GM21717 (cell line): ENCODE data around the gene NUP107.

Experiments
- ATAC-seq: cut with Tn5 transposase; IDR thresholded peaks from one replicate; pipeline ENCODE4 v1.9.1; 2021; ENCODE audit warnings: mild to moderate bottlenecking, moderate library complexity; ENCODE audit not compliant: unreplicated experiment

The NUP107 gene

DNA sequence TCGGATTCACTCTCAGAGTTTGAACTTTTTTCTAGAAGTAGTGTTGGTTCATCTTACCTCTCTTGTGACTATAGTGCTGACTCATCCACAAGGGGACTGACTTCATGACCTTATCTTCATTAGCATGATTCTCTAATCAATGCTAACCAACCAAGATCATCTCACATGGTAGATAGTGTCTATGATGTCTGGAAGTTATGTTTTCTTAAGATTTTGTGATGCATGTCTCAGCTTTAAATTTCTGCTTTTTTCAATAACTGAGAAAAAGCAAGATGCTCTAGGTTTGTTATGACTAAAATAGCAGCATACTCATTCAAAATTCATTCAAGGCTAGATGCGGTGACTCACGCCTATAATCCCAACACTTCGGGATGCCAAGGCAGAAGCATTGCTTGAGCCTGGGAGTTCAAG lies 46.9 kb downstream of the NUP107 start:
- no peak for ATAC-seq

DNA sequence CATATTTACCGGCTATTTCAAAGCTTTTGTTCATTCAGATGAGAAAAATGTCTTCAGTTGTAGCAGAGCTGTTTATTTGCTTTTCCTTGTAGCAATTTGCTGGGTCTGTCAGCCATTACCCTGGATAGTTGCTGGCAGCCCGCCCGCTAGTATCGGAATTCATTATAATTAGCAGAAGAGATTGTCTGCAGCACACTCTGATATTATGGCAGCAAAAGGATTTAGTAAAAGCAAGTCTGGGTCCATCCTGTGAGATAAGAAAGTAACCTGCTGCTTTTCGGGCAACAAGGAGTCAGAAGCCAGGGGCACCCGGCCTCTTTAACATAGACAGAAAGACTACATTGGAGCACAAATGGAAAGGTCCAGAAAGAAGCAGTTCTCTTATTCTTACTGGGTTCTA lies 53.1 kb downstream of the NUP107 start:
- ATAC-seq = no peak

DNA sequence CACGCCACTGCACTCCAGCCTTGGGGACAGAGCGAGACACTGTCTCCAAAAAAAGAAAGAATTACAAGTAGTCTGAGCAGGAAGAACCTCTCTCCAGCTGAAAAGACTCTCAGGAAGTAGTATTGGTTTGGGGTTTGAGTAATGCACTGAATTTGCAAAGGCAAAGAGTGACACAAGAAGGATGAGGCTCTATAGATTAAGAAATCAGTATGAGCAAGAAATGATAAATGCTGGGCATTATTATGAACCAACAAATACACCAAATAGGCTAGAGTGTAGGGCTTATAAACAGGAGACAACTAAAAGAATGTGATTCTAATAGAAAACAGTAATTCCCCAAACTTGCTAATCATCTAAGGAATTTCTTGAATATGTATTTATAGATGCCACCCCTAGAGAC lies 56.6 kb downstream of the NUP107 start:
- ATAC-seq = no peak

DNA sequence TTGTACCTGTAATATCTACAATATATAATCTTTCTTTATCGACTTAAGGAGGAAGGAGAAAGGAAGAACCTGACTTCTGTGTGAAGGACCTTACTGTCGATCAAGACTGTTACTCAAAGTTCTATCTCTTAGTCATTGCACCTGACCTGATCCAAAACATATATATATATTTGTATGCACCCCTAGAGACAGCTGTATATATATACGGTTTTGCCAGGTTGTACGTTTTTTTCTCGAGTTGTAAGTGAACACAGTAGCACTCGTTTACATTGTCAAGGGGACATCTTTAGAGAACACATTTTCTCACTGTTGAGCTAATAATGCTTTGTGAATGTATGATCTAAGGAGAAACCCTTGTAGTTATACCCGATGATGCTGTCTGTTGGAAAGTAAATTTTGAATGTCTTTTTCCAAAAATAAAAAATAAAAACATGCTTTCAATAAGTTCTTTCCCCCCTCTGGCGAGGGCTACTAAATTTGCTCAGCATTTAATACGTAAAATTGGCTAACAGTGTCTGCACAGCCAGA lies 58.7 kb downstream of the NUP107 start:
- no peak for ATAC-seq

DNA sequence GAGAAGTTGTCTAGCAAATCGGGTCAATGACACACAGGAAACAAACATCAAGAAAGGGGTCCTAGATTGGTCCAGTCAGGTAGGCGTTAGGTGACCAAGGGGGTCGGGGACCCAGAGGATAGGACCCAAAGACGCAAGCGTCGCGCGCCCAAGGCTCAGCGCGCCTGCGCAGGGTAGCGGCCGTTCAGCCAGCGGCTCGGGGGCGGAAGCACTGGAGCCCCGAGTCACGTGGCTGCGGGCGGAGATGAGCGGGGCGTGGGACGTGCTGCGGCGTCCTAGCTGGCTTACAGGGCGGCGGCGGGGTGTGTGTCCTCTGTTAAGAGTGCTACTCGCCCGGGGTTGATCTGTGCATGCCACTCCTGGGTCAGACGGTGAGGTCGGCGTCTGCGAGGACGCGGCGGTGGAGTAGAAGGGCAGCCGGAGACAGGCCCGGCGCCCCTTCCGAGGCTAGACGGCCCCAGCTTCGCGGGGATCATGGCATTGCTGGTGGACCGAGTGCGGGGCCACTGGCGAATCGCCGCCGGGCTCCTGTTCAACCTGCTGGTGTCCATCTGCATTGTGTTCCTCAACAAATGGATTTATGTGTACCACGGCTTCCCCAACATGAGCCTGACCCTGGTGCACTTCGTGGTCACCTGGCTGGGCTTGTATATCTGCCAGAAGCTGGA lies 59.3 kb downstream of the NUP107 start, which contains the start of gene SLC35E3:
Gene SLC35E3 (plus strand): TSS at position 273 of the 668 bp plus-strand sequence. CDS start 202 bp downstream, at position 475.
- ATAC-seq = peak; percentile 97

DNA sequence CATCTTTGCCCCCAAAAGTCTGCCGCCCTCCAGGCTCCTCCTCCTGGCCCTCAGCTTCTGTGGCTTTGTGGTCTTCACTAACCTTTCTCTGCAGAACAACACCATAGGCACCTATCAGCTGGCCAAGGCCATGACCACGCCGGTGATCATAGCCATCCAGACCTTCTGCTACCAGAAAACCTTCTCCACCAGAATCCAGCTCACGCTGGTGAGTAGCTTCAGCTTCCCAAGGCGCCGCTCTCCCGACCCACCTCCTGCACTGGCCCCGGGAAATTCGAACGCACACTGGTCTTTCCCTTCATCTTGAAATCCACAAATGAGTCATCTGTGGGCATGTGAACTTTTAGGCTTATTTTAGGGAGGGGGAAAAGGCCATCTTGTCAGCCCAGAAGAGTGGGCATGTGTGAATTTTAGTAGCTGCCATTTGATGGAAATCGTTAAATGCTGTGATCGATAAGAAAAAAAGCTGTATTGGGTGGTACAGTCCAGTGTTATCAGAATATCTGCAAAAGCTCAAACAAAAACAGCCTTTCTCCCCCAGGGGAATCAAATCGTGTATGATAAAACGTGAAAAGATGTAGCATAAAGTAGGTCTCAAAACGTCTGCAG lies 59.9 kb downstream of the NUP107 start:
- ATAC-seq = peak; percentile 42

DNA sequence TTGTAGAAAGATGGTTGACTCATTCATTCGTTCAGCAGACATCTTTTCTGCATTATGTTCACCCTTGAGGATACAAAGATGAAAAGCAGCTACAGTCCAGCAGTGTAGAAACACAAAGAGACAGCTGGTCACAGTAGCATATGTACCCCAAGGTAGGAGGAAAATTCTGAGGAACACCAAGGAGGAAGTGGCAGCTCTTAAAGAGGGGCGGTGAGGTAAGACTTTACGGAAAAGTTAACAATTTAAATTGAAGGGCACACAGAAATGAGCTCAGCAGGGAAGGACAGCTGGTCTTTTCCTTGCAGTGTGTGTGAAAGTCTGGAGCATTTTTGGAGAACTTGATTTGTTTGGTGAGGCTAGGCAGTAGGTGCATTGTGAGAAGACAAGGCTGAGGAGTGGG lies 62.7 kb downstream of the NUP107 start:
- no peak for ATAC-seq

DNA sequence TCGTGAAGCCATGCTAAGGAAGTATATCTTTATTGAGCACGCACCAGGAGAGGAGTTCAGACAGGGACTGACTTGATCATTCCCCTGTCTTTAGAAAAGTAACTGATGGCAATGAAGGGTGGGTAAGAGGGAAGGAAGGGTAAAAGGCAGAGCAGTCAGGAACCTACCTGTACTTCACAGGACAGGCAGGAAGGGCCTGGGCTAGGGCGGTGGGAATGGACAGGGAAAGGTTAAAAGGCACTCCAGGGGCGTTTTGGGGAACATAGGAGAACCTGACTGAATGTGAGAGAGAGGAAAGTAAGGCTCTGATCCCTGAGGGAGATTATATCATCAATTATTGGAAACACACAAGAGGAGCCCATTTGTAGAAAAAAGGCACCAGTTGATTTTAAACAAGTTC lies 63.1 kb downstream of the NUP107 start:
- no peak for ATAC-seq

DNA sequence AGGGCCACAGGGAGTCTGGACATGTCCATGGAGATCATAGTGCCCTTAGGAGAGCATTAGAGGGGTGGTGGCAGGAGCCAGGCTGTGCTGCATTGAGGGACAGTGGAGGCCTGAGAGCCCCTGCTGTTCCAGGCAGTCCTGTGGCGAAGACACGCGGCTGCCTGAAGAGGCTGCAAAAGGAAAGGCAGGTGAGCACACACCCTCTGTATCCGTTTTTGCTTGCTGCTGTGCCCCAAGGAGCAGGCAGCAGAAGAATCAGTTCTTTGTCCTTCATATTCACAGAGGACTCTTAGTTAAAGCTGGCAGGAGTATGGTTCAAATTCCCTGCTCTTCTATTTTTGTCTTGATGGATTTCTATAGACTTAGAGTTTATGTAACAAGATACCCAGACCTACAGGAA lies 63.7 kb downstream of the NUP107 start:
- ATAC-seq = no peak

DNA sequence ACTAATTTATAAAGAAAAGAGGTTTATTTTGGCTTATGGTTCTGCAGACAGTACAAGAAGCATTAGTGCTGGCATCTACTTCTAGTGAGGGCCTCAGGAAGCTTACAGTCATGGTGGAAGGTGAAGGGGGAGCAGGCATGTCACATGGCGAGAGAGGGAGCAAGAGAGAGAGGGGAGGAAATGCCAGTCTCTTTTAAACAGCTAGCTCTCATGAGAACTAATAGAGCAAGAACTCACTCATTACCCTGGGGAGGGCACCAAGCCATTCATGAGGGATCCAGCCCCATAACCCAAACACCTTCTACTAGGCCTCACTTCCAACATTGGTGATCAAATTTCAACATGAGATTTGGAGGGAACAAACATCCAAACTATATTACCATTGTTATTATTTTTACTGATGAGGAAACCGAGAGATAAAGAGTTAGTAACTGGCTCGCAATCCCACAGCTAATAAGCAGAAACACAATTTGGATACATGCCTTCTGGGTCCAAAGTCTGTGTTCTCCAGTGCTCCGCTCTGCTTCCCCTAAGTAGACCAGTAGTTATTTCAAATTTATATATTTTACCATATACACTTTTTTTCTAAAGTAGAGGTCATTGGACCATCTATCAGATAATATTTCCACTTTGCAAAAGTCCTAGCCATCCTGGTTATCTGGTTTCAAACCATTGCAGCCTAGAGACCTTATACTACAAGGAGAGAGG lies 68.9 kb downstream of the NUP107 start:
- ATAC-seq = no peak

DNA sequence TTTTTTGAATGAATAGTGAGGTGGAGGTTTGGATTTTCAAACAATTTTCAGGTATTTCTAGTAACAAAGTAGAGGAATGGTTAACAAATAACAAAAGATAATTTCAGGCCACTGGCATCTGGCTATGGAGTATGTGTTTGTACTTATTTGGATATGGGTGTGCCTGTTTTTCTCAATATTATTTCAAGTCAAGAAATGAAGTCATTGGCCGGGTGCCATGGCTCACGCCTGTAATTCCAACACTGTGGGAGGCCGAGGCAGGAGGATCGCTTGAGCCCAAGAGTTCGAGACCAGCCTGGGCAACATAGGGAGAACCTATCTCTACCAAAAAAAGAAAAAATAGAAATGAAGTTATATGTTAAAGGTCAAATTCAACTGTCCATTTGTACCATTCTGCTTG lies 73.1 kb downstream of the NUP107 start:
- no peak for ATAC-seq

DNA sequence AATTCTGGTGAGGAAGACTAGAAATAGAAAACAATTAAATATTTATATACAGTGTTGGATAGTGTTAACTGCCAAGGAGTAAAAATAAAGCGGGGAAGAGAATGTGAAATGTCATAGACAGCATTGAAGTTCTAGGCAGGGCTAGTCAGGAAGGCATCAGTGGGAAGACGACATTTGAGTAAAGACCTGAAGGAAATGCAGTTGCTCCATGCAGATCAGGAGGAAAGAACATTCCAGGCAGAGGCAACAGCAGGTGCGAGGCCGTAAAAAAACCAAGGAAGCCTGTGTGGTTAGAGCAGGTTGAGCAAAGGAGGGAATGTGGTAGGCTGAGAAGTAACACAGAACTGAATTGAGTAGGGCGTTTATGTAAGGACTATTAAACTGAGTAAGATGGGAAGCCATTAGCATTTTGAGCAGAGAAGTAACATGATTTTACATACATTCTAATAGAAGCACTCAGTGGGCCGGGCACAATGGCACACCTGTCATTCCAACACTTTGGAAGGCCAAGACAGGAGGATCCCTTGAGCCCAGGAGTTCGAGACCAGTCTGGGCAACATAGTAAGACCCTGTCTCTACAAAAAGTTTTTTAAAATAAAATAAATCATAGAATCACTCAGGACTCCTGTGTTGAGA lies 74.1 kb downstream of the NUP107 start:
- ATAC-seq = no peak

DNA sequence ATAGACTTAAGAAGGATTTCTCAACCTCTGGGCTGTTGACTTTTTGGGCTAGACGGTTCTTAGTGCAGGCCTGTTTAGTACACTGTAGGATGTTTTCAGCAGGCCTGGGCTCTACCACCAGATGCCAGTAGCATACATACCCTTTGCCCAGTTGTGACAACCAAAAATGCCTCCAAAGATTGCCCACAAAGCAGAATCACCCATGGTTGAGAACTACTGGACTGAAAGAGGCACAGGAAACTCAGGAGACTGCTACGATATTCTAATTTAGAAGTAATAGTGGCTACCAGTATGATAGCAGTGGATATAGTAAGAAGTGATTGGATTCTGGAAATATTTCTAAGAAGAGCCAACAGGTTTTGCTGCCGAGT lies 74.6 kb downstream of the NUP107 start:
- ATAC-seq = no peak

DNA sequence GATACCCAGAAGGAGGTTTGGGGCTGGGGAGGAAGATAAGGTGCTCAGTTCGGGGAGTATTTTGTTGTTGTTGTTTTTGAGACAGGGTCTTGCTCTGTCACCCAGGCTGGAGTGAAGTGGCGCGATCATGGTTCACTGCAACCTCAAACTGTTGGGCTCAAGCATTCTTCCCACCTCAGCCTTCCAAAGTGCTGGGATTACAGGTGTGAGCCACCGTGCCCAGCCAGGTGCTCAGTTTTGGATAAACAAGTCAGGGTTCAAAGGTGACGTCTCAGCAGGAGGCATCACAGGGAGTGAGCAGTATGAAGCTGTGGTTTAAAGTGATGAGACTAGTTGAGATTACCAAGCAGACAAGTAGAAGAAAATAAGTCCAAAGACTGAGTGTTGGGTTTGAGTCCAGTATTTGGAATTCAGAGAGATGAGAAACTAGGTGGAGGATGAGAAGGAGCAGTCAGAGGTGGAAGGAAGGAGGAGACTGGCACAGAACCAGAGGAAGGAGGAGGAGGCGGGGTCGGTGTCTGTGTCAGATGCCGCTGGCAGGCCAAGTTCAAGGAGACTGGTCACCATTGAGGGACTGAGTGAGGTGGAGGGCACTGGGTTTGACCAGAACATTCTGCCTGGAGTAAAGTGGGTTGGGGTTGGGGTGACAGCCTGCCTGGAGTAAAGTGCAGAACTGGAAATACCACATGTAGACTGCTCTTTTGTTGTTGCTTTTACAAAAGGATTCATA lies 75.3 kb downstream of the NUP107 start:
- ATAC-seq = no peak

DNA sequence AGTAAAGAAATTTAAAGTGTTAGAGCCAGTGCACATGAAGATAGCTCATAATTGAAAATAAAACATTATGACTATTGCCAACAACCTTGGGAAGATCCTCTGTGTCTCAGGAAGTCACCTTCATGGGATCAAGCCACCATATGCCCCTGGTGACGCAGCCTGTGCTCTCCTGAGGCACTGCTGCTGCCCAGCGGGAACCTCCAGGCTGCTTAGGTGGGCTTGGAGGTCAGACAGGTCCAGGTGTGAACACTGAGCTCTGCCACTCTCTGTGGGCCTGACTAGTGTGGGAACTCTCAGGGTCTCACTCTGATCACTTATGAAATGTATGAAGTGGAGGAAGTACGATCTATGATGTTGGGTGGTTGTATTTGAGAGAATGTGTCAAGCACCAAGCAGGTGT lies 75.9 kb downstream of the NUP107 start:
- no peak for ATAC-seq

DNA sequence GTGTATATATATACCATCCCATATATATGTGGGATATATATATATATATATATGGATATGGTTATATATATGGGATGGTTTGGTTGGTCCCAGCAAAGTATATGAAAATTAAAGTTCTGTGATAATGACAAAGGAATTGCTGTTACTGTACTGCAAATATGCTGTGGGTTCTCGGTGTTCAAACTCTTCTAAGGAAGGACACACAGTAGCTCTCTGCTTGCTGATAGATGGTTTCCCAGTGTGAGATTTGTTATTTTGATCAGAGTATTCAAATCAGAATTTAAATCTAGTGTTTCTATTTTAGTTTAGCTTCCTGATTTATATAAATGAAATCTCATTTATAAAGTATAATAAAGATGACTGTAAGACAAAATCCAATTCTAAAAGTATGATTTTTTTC lies 78.9 kb downstream of the NUP107 start:
- no peak for ATAC-seq

DNA sequence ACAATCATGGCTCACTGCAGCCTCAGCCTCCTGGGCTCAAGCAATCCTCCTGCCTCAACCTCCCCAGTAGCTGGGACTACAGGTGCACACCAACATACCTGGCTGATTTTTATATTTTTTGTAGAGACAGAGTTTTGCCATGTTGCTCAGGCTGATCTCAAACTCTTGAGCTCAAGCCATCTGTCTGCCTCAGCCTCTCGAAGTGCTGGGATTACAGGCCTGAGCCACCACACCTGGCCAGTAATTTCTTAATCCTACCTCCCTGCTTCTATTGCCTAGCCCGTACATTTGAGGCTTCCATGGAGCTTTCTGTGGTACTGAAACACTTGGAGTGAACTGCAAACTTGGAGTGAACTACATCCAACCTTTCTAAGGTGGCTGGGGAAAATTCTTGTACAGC lies 79.9 kb downstream of the NUP107 start:
- ATAC-seq = no peak

DNA sequence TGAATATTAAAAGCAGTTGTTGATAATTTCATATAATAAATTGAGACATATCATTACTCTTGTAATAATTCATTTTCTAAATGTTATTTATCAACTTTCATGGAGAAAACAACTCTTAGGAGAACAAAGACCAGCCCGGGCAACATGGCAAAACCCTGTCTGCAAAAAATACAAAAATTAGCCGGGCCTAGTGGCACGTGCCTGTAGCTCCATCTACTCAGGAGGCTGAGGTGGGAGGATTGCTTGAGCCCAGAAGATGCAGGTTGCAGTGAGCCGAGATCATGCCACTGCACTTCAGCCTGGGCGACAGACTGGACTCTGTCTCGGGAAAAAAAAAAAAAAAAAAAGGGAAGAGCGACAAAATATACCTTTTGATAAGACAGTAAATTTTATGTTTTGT lies 80.4 kb downstream of the NUP107 start:
- ATAC-seq = no peak

DNA sequence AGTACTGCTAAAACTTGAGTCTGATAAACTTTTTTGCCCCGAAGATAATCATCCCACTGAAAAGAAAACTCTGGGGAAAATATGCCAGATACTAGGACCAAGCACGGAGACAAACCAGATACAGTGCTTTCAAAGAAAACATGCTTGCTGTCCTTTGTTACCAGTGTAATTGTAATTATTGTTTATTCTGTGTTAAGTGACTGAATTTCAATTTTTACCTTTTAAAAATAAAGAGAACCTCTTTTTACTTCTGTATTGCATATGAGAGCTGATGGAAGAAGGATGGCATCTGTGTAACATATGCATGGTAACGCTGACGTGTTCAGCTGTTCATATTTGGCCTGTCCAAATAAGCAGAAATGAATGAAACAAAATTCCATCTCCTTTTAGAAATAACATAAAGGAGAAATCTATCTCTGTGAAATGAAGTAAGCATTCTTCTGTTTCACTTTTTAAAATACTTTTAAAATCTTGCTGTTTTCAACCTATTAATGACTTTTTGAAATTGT lies 81.7 kb downstream of the NUP107 start:
- ATAC-seq = no peak

DNA sequence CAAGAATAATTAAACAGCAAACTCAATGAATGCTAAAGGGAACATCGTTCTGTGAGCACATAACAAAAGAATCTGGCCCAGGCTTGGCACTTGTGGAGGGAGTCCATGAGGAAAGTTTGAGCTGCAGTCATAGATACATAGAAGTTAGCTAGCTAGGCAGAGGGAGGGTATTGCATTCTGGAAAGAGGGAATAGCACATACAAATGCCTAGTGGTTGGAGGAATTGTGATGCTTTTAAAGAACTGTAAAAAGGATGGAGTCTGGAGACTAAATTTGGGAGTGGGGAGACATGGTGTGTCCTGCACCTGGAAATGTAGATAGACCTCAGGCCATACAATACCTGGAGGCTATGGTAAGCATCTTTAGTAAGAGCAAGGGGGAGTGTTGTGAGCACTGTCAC lies 83.2 kb downstream of the NUP107 start:
- no peak for ATAC-seq
